Esophagus squamous epithelium (tissue), 4 donors: ENCODE measurements around the gene LARGE1.

Experiments
- POLR2A ChIP-seq, 4 donors: fragments of 450-650 bp; IDR thresholded peaks; one replicate each; pipeline ENCODE4 v1.6.1; 2017; ENCODE audit warnings: antibody characterized with exemption in 4 of 4, mild to moderate bottlenecking in 4 of 4, moderate library complexity in 3 of 4
- TF ChIP-seq, protein P1 (sequence below), 6 experiments: fragments of 450-650 bp in 4 of 6; fragments of 200-600 bp in 2 of 6; sonication (generic) in 2 of 6; IDR thresholded peaks; one replicate each; pipeline ENCODE4 v1.5.1; 2016 to 2019; ENCODE audit warnings: antibody characterized with exemption in 6 of 6, mild to moderate bottlenecking in 4 of 6, moderate library complexity in 4 of 6

DNA sequence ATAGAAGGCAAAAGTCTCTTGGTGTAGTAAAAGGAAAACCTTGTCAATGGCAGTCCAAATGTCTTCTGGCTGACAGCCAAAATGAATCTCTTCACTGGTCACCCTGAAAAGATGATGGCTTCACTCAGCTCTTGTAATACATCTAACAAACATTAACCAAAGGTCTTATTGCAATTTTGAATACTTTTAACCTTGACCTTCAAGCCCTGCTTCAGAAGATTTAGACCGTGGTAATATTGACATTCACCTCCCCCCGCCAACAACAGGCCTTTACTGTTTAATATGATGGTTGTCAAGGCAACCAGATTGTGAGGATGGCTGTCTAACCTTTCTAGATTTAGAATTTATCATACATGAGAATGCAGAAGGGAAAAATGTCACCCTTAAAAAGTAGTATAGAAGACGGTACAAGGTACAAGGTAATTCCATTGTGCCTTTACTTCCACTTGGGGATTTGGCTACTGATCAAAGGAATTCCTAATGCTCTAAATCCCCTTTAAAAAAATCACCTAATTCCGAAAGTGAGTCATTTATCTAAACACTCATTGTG is 342.3 kb downstream of the LARGE1 start:
- TF ChIP-seq, protein P1, sequence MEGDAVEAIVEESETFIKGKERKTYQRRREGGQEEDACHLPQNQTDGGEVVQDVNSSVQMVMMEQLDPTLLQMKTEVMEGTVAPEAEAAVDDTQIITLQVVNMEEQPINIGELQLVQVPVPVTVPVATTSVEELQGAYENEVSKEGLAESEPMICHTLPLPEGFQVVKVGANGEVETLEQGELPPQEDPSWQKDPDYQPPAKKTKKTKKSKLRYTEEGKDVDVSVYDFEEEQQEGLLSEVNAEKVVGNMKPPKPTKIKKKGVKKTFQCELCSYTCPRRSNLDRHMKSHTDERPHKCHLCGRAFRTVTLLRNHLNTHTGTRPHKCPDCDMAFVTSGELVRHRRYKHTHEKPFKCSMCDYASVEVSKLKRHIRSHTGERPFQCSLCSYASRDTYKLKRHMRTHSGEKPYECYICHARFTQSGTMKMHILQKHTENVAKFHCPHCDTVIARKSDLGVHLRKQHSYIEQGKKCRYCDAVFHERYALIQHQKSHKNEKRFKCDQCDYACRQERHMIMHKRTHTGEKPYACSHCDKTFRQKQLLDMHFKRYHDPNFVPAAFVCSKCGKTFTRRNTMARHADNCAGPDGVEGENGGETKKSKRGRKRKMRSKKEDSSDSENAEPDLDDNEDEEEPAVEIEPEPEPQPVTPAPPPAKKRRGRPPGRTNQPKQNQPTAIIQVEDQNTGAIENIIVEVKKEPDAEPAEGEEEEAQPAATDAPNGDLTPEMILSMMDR (IDR thresholded peaks at IDR 0.05): no peak
- no peak for TF ChIP-seq POLR2A (IDR thresholded peaks at IDR 0.05)
